Erythroblast (primary cell): ENCODE measurements around the gene CAPN5.

Experiments
- GATA1 ChIP-seq: IDR thresholded peaks from 2 replicates; pipeline ENCODE4 v1.6.1; 2011; ENCODE audit warnings: low read depth, mild to moderate bottlenecking, control low read depth, low read length, moderate library complexity
- POLR2A ChIP-seq: IDR thresholded peaks from 2 replicates; pipeline ENCODE4 v1.6.1; 2011; ENCODE audit warnings: mild to moderate bottlenecking, low read length

GRCh38 chr11:77109236-77110019 is 42.7 kb downstream of the CAPN5 start:
- no peak for TF ChIP-seq POLR2A
- TF ChIP-seq GATA1, result no peak
